ENCODE results near the gene EXOC3L4. TPM values are rescaled to one million over a fixed set of nuclear protein-coding genes. Genes with fewer than 3 reads are reported as not detected.

EXOC3L4 gene
- total and polyA plus RNA-seq, 2 of the 8 experiments (the other 6 are each of a cell fraction or from before 2014, with no cell fraction given) = 0.45 to 0.57 TPM

DNA sequence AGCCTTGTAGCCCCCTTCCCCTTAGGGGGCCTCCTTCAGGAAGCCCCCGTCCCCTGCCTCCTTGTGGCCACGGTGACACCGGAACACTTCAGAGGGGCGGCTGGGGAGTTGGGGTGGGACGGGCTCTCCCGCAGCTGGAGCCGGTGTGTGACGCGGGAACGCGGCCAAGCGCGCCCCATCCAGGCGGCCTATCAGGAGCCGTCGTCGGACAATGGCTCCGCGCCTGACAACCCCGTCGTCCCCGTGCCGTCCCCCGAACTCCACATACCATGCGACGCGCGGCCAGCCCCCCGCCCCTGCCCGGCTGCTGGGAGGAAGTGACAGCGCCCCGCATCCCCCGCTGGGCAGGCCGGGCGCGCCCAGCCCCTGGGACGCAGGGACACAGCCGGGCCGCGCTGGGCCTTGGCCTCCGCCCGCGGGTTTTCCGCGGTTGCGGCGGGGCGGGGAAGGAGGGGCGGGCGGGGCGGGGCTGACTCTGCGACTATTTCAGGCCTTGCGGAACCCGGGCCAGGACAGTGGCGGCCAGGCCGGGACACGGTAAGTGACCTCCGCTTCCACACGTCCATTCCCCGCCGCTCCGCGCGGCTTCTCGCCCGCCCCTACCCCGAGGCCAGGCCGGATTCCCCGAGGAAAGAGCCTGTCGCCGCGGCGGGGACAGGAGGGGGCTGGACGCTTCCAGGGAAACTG is 28.6 kb downstream of the EXOC3L4 start, which contains the start of gene TNFAIP2:
TNFAIP2 (plus strand) TSS at position 515 of the 687 bp plus-strand sequence. CDS start 2,997 bp downstream, outside the sequence.
- H3K18ac ChIP-seq (ENCODE audit: extremely low read depth, low read length) = peak within 1 kb of the TSS; percentile 83
- H3K4me1 ChIP-seq (replicated peaks in 1 of 4; ENCODE audit: control insufficient read depth in 3 of 4, insufficient read depth in 4 of 4, low read length in 3 of 4) = peaks cover 0 to 39% (median 28%) of the 10 kb centered on the region in 4 experiments; a peak in 6 of 7 replicates
- H2AFZ ChIP-seq (ENCODE audit: low read length) = no peak within 1 kb of the TSS; the same call in 1 of the 2 replicates
- ChIA-PET POLR2A (ENCODE audit: partially characterized antibody) (interaction anchor here (0.9 to 1.1 kb wide), 2 partner anchors 16 to 21 kb away, joined by 3 read pairs; no protein-coding TSS in a partner anchor), CTCF (ENCODE audit: partially characterized antibody) (interaction anchor here (0.5 to 18.4 kb wide), 18 partner anchors 8 to 303 kb away, joined by 3 to 276 read pairs (median 4); no protein-coding TSS in a partner anchor)
- H3K9me3 ChIP-seq (ENCODE audit: insufficient read depth in 2 of 2, low read depth in 1 of 2, low read length in 1 of 2) = no peaks in the 10 kb centered on the region
- H2BK5ac ChIP-seq (ENCODE audit: low read depth, low read length) = peak within 1 kb of the TSS; percentile 75; the same call in 1 of the 2 replicates
- peaks cover 5% of the 10 kb centered on the region; the same call in 1 of the 2 replicates for H3K23me2 ChIP-seq (ENCODE audit: low read depth, low read length)
- peak within 1 kb of the TSS; percentile 75 for H2BK12ac ChIP-seq (ENCODE audit: low read depth, low read length)
- FAIRE-seq (no peak), DNase-seq (ENCODE audit: low read depth in 1 of 2, low spot score in 2 of 2) (peak in 1 of 2 experiments; percentile 83)
- H3K27me3 ChIP-seq (replicated peaks in 1 of 4; ENCODE audit: control insufficient read depth in 3 of 4, extremely low read depth in 1 of 4, insufficient read depth in 3 of 4, low read length in 3 of 4) = peaks cover 0 to 45% (median 34%) of the 10 kb centered on the region in 4 experiments; a peak in 6 of 7 replicates
- no peaks in the 10 kb centered on the region for H3K79me1 ChIP-seq (ENCODE audit: low read depth, low read length)
- peak within 1 kb of the TSS; percentile 68 to 83 for H3K4me2 ChIP-seq (ENCODE audit: insufficient read depth in 1 of 2, low read depth in 2 of 2, low read length in 2 of 2)
- no peak within 1 kb of the TSS for H3K27ac ChIP-seq (ENCODE audit: low read depth, low read length)
- H2AK5ac ChIP-seq (ENCODE audit: low read depth, low read length) = peak within 1 kb of the TSS; percentile 65; the same call in 1 of the 2 replicates
- H2BK120ac ChIP-seq (replicated peaks; ENCODE audit: low read depth, low read length) = peak within 1 kb of the TSS; percentile 61
- peak within 1 kb of the TSS; percentile 62; the same call in 1 of the 2 replicates for H4K8ac ChIP-seq (ENCODE audit: extremely low read depth, insufficient read depth, low read length)
- peak within 1 kb of the TSS; percentile 10 for H3K4ac ChIP-seq (replicated peaks; ENCODE audit: insufficient read length, low read depth, low read length)
- no peak within 1 kb of the TSS for H3K23ac ChIP-seq (ENCODE audit: insufficient read length)
- H3K4me3 ChIP-seq (ENCODE audit: extremely low read depth in 1 of 4, insufficient read depth in 2 of 4, low read depth in 3 of 4, low read length in 4 of 4) = peak within 1 kb of the TSS; percentile 36 to 62 (median 42)
- no peaks in the 10 kb centered on the region for H3K79me2 ChIP-seq (ENCODE audit: control insufficient read depth in 1 of 2, insufficient read depth in 2 of 2, low read length in 2 of 2)
- H4K5ac ChIP-seq (ENCODE audit: insufficient read length, low read depth, low read length) = no peak within 1 kb of the TSS
- peaks cover 6 to 12% of the 10 kb centered on the region in 2 experiments for H4K20me1 ChIP-seq (replicated peaks in 1 of 2; ENCODE audit: control insufficient read depth in 1 of 2, insufficient read depth in 2 of 2, low read length in 2 of 2)
- H3K56ac ChIP-seq (replicated peaks; ENCODE audit: insufficient read length, low read depth, low read length) = peak within 1 kb of the TSS; percentile 37
- no peak within 1 kb of the TSS for H3K14ac ChIP-seq (ENCODE audit: insufficient read length)
- H3K9ac ChIP-seq (replicated peaks in 1 of 4; ENCODE audit: extremely low read depth in 1 of 4, low read depth in 3 of 4, low read length in 3 of 4) = no peak within 1 kb of the TSS; a peak in 1 of 7 replicates
- no peaks in the 10 kb centered on the region for H3K36me3 ChIP-seq (ENCODE audit: control insufficient read depth in 2 of 4, insufficient read depth in 4 of 4, low read length in 3 of 4)
- peak within 1 kb of the TSS; percentile 80; the same call in 1 of the 2 replicates for H2BK20ac ChIP-seq (ENCODE audit: low read length)
- peak within 1 kb of the TSS; percentile 25 for H4K91ac ChIP-seq (replicated peaks; ENCODE audit: insufficient read length, low read length)
- 3% methylated on average over 15 of the region's 74 CpGs; no CpG with 5 or more reads in 1 of the 2 experiments for WGBS, 2 experiments (ENCODE audit: extremely low coverage in 1 of 2, insufficient coverage in 1 of 2, insufficient read length in 1 of 2, insufficient replicate concordance in 2 of 2, low coverage in 1 of 2, low lambda C conversion rate in 2 of 2, missing lambda C conversion rate in 1 of 2)
- no peak within 1 kb of the TSS; the same call in 1 of the 2 replicates for H2BK15ac ChIP-seq (ENCODE audit: low read length)
- TF ChIP-seq GABPA (IDR thresholded peaks at IDR 0.05; ENCODE audit: borderline replicate concordance, insufficient read depth, low read length) = no peak
- no peak for TF ChIP-seq SP4 (IDR thresholded peaks at IDR 0.05; ENCODE audit: low read length)
- TF ChIP-seq, protein P1, sequence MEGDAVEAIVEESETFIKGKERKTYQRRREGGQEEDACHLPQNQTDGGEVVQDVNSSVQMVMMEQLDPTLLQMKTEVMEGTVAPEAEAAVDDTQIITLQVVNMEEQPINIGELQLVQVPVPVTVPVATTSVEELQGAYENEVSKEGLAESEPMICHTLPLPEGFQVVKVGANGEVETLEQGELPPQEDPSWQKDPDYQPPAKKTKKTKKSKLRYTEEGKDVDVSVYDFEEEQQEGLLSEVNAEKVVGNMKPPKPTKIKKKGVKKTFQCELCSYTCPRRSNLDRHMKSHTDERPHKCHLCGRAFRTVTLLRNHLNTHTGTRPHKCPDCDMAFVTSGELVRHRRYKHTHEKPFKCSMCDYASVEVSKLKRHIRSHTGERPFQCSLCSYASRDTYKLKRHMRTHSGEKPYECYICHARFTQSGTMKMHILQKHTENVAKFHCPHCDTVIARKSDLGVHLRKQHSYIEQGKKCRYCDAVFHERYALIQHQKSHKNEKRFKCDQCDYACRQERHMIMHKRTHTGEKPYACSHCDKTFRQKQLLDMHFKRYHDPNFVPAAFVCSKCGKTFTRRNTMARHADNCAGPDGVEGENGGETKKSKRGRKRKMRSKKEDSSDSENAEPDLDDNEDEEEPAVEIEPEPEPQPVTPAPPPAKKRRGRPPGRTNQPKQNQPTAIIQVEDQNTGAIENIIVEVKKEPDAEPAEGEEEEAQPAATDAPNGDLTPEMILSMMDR (IDR thresholded peaks at IDR 0.05; ENCODE audit: control extremely low read depth in 1 of 3, insufficient read depth in 1 of 3, low read depth in 1 of 3, low read length in 3 of 3) = no peak
- 0 out of 2 replicates have a peak, but pooled peaks have one; percentile 2 for TF ChIP-seq SUZ12 (IDR thresholded peaks at IDR 0.05; ENCODE audit: low read length)
- TF ChIP-seq FOSL1 (IDR thresholded peaks at IDR 0.05; ENCODE audit: insufficient read depth, low read depth, low read length) = no peak
- no peak for TF ChIP-seq SAP30 (IDR thresholded peaks at IDR 0.05; ENCODE audit: insufficient read depth, insufficient replicate concordance, low read length)
- TF ChIP-seq, protein P2, sequence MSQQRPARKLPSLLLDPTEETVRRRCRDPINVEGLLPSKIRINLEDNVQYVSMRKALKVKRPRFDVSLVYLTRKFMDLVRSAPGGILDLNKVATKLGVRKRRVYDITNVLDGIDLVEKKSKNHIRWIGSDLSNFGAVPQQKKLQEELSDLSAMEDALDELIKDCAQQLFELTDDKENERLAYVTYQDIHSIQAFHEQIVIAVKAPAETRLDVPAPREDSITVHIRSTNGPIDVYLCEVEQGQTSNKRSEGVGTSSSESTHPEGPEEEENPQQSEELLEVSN (IDR thresholded peaks at IDR 0.05) = peak; percentile 89
- peak; percentile 78 for TF ChIP-seq CREB1 (IDR thresholded peaks at IDR 0.05)

Measured in H1 (cell line).